ENCODE results near the gene RTP5.
"Not testable (repeated sequence)": the region's sequence is repeated elsewhere in the genome, so short reads cannot be mapped to it uniquely, and the experiment has no call there.

DNA sequence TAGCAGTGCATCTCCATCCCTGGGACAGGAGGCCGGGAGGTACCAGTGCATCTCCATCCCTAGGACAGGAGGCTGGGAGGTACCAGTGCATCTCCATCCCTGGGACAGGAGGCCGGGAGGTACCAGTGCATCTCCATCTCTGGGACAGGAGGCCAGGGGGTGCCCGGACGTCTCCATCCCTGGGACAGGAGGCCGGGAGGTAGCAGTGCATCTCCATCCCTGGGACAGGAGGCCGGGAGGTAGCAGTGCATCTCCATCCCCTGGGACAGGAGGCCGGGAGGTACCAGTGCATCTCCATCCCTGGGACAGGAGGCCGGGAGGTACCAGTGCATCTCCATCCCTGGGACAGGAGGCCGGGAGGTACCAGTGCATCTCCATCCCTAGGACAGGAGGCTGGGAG lies 52.1 kb downstream of the RTP5 start:
- TF ChIP-seq POLR2A (IDR thresholded peaks at IDR 0.05; ENCODE audit: borderline replicate concordance, extremely low read depth, insufficient read depth, insufficient read length); POLR2AphosphoS5 (IDR thresholded peaks at IDR 0.05; ENCODE audit: low read depth, low read length): not testable (repeated sequence)
- TF ChIP-seq, protein P1, sequence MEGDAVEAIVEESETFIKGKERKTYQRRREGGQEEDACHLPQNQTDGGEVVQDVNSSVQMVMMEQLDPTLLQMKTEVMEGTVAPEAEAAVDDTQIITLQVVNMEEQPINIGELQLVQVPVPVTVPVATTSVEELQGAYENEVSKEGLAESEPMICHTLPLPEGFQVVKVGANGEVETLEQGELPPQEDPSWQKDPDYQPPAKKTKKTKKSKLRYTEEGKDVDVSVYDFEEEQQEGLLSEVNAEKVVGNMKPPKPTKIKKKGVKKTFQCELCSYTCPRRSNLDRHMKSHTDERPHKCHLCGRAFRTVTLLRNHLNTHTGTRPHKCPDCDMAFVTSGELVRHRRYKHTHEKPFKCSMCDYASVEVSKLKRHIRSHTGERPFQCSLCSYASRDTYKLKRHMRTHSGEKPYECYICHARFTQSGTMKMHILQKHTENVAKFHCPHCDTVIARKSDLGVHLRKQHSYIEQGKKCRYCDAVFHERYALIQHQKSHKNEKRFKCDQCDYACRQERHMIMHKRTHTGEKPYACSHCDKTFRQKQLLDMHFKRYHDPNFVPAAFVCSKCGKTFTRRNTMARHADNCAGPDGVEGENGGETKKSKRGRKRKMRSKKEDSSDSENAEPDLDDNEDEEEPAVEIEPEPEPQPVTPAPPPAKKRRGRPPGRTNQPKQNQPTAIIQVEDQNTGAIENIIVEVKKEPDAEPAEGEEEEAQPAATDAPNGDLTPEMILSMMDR (IDR thresholded peaks at IDR 0.05 in 2 of 3, conservative IDR thresholded peaks at IDR 0.05 in 1 of 3; ENCODE audit: borderline replicate concordance in 1 of 3, insufficient read depth in 1 of 3, low read depth in 2 of 3, low read length in 2 of 3) = not testable (repeated sequence)

Data from HCT116 (cell line).